HG03039 (cell line): ENCODE results near the gene EEA1.

ENCODE experiments used
- ATAC-seq: cut with Tn5 transposase; IDR thresholded peaks from one replicate; pipeline ENCODE4 v1.9.1; 2021; ENCODE audit warnings: mild to moderate bottlenecking, moderate library complexity; ENCODE audit not compliant: unreplicated experiment

The EEA1 gene

GRCh38 chr12:92722897-92723296 is 206.2 kb downstream of the EEA1 start:
- no peak for ATAC-seq

GRCh38 chr12:92721656-92722055 is 207.4 kb downstream of the EEA1 start:
- no peak for ATAC-seq

GRCh38 chr12:92721130-92721529 is 208.0 kb downstream of the EEA1 start:
- no peak for ATAC-seq
